ENCODE data around the gene UGT1A9. TPM values are rescaled to one million over a fixed set of nuclear protein-coding genes. Genes with fewer than 3 reads are reported as not detected.

UGT1A9 gene
- total and polyA plus RNA-seq, 10 of the 15 experiments (the other 5 are each of a cell fraction or from before 2014, with no cell fraction given), result 0.07 TPM; not detected in 9

DNA sequence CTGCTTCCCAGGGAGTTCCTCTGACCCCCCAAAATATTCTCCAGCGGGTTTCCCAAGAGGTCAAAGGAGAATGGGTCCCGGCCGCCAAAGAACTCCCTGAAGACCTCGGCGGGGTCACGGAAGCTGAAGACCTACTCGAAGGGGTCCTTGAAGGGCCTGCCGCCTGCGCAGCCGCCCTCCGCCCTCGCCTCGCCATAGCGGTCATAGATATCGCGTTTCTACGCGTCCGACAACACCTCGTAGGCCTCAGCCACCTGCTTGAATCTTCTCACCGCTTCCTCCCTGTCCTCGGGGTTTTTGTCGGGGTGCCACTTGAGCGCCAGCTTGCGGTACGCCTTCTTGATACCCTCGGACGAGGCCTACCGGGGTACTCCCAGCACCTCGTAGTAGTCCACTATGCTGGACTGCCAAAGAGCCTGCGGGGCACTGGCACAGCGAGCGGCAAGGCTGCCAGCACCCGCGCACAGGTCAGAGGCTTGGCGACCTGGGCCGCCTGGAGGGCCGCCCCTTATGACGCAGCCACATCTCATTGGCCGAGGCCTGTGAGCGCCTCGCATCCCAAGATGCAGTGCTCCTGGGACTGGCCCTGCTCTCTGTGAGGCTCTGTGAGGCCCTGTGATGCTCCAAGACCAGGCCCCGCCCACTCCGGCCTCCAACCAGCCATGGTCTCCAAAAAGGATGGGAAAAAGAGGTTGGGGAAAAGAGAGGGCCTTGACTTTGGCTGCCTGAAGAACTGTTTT lies 83.3 kb downstream of the UGT1A9 start:
- intact Hi-C loops (cut with micrococcal nuclease; ENCODE audit: unreplicated experiment), result no loop called here
- SMC1A ChIA-PET (ENCODE audit: uncharacterized antibody, unreplicated experiment), result no interaction called here

More for the DNA sequence above, 83.3 kb downstream of the UGT1A9 start:
- Histone ChIP-seq H3K4me2 (ENCODE audit: control insufficient read depth, insufficient read depth) (no peak overlapping the region), H3K9ac (ENCODE audit: control insufficient read depth, insufficient read depth, low read length) (no peak overlapping the region), H3K27me3 (replicated peaks in 1 of 2; ENCODE audit: control insufficient read depth in 2 of 2, insufficient read depth in 2 of 2, low read length in 1 of 2) (no peaks in the 10 kb centered on the region), H3K4me3 (no peak overlapping the region), H3K27ac (ENCODE audit: control insufficient read depth, insufficient read depth) (no peak overlapping the region), H3K4me1 (ENCODE audit: control insufficient read depth, insufficient read depth, low read length) (no peaks in the 10 kb centered on the region), H3K36me3 (ENCODE audit: control insufficient read depth in 2 of 2, insufficient read depth in 2 of 2, low read length in 1 of 2) (no peaks in the 10 kb centered on the region), H4K20me1 (ENCODE audit: control insufficient read depth, insufficient read depth) (no peaks in the 10 kb centered on the region), H2AFZ (ENCODE audit: control insufficient read depth, low read depth, low read length) (no peak overlapping the region), H3K79me2 (ENCODE audit: control insufficient read depth, insufficient read depth, low read length) (no peaks in the 10 kb centered on the region), H3K9me3 (replicated peaks; ENCODE audit: control insufficient read depth, insufficient read depth, low read length) (no peaks in the 10 kb centered on the region; the same call in 1 of the 3 replicates)
- WGBS (ENCODE audit: insufficient coverage, insufficient replicate concordance, low lambda C conversion rate, missing lambda C conversion rate), result 68% methylated on average over 42 of the region's 44 CpGs
- ChIA-PET CTCF (no interaction called here), RAD21 (ENCODE audit: unreplicated experiment) (no interaction called here), POLR2A (no interaction called here)
- DNase-seq (ENCODE audit: low read depth, low spot score) (no peak), FAIRE-seq (no peak), ATAC-seq (no peak)
- no TSS peak for BruUV-seq (replicated peaks)
- in situ Hi-C loops (cut with MboI), result no loop called here
- TF ChIP-seq SIN3A (IDR thresholded peaks at IDR 0.05; ENCODE audit: low read depth, low read length), result no peak
- TF ChIP-seq, protein P1, sequence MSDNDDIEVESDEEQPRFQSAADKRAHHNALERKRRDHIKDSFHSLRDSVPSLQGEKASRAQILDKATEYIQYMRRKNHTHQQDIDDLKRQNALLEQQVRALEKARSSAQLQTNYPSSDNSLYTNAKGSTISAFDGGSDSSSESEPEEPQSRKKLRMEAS (IDR thresholded peaks at IDR 0.05; ENCODE audit: low read depth, low read length), result no peak
- no peak for TF ChIP-seq TBL1XR1 (IDR thresholded peaks at IDR 0.05; ENCODE audit: low read depth, low read length)
- no peak for TF ChIP-seq BHLHE40 (IDR thresholded peaks at IDR 0.05; ENCODE audit: borderline replicate concordance in 1 of 2, low read depth in 2 of 2, low read length in 1 of 2)
- TF ChIP-seq SREBF1 (IDR thresholded peaks at IDR 0.05; ENCODE audit: low read length), result no peak
- no peak for TF ChIP-seq HDAC6 (IDR thresholded peaks at IDR 0.05; ENCODE audit: unreplicated experiment)
- TF ChIP-seq ETV6 (conservative IDR thresholded peaks at IDR 0.05 in 1 of 2, IDR thresholded peaks at IDR 0.05 in 1 of 2; ENCODE audit: borderline replicate concordance in 1 of 2, low read depth in 1 of 2), result no peak
- TF ChIP-seq ZNF384 (IDR thresholded peaks at IDR 0.05; ENCODE audit: borderline replicate concordance, low read depth, low read length), result no peak
- TF ChIP-seq RB1 (IDR thresholded peaks at IDR 0.05; ENCODE audit: borderline replicate concordance), result no peak
- TF ChIP-seq CREM (IDR thresholded peaks at IDR 0.05; ENCODE audit: low read depth), result no peak
- no peak for TF ChIP-seq SRF (IDR thresholded peaks at IDR 0.05; ENCODE audit: low read depth in 2 of 2, low read length in 2 of 2)
- TF ChIP-seq TCF3 (IDR thresholded peaks at IDR 0.05; ENCODE audit: borderline replicate concordance, insufficient read depth, low read depth, low read length), result no peak
- TF ChIP-seq, protein P2, sequence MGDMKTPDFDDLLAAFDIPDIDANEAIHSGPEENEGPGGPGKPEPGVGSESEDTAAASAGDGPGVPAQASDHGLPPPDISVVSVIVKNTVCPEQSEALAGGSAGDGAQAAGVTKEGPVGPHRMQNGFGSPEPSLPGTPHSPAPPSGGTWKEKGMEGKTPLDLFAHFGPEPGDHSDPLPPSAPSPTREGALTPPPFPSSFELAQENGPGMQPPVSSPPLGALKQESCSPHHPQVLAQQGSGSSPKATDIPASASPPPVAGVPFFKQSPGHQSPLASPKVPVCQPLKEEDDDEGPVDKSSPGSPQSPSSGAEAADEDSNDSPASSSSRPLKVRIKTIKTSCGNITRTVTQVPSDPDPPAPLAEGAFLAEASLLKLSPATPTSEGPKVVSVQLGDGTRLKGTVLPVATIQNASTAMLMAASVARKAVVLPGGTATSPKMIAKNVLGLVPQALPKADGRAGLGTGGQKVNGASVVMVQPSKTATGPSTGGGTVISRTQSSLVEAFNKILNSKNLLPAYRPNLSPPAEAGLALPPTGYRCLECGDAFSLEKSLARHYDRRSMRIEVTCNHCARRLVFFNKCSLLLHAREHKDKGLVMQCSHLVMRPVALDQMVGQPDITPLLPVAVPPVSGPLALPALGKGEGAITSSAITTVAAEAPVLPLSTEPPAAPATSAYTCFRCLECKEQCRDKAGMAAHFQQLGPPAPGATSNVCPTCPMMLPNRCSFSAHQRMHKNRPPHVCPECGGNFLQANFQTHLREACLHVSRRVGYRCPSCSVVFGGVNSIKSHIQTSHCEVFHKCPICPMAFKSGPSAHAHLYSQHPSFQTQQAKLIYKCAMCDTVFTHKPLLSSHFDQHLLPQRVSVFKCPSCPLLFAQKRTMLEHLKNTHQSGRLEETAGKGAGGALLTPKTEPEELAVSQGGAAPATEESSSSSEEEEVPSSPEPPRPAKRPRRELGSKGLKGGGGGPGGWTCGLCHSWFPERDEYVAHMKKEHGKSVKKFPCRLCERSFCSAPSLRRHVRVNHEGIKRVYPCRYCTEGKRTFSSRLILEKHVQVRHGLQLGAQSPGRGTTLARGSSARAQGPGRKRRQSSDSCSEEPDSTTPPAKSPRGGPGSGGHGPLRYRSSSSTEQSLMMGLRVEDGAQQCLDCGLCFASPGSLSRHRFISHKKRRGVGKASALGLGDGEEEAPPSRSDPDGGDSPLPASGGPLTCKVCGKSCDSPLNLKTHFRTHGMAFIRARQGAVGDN (IDR thresholded peaks at IDR 0.05), result no peak
- TF ChIP-seq SIX5 (IDR thresholded peaks at IDR 0.05; ENCODE audit: low read depth, low read length, severe bottlenecking), result no peak
- no peak for TF ChIP-seq SREBF2 (IDR thresholded peaks at IDR 0.05; ENCODE audit: low read length)
- no peak for TF ChIP-seq MEF2A (IDR thresholded peaks at IDR 0.05; ENCODE audit: insufficient read depth, low read depth, low read length)
- no peak for TF ChIP-seq BCL11A (IDR thresholded peaks at IDR 0.05; ENCODE audit: low read depth, low read length)
- TF ChIP-seq EP300 (IDR thresholded peaks at IDR 0.05; ENCODE audit: borderline replicate concordance in 1 of 2, control insufficient read depth in 1 of 2, low read depth in 2 of 2, low read length in 2 of 2), result no peak
- no peak for TF ChIP-seq HDAC2 (IDR thresholded peaks at IDR 0.05)
